HepG2 (cell line): ENCODE results near the gene LSMEM2. TPM values are rescaled to one million over a fixed set of nuclear protein-coding genes. Genes with fewer than 3 reads are reported as not detected.
A peak's percentile ranks its signal among the peaks of the same experiment; 100 is the strongest.

Experiments used
- AKAP8 ChIP-seq: sonication (generic); formaldehyde crosslinking; IDR thresholded peaks from 2 replicates; pipeline ENCODE4 v1.5.1; 2020; ENCODE audit warnings: mild to moderate bottlenecking, missing genetic modification reagents
- BCL6 ChIP-seq: IDR thresholded peaks from 2 replicates; pipeline ENCODE4 v1.6.1; 2016; ENCODE audit warnings: missing genetic modification reagents, missing compliant biosample characterization
- CBFB ChIP-seq: sonication (generic); formaldehyde crosslinking; IDR thresholded peaks from 2 replicates; pipeline ENCODE4 v1.4.0; 2020; ENCODE audit warnings: missing genetic modification reagents
- DBP ChIP-seq: sonication (generic); formaldehyde crosslinking; IDR thresholded peaks from 2 replicates; pipeline ENCODE4 v1.4.0; 2020; ENCODE audit warnings: missing genetic modification reagents; ENCODE audit errors: not compliant biosample characterization
- GFI1 ChIP-seq: sonication (generic); formaldehyde crosslinking; IDR thresholded peaks from 2 replicates; pipeline ENCODE4 v1.5.0; 2020; ENCODE audit warnings: missing genetic modification reagents, mild to moderate bottlenecking, borderline replicate concordance
- GTF2F1 ChIP-seq: fragments of 150-350 bp; IDR thresholded peaks from 2 replicates; pipeline ENCODE4 v1.6.1; 2014; ENCODE audit warnings: low read length
- HBP1 ChIP-seq: IDR thresholded peaks from 2 replicates; pipeline ENCODE4 v1.6.1; 2016; ENCODE audit warnings: low read depth, control low read depth
- KLF16 ChIP-seq, 2 experiments: sonication (generic) in 1 of 2; formaldehyde crosslinking in 1 of 2; IDR thresholded peaks; 2 replicates each; pipeline versions ENCODE4 v1.6.1 to v1.8.0; 2016 to 2023; ENCODE audit warnings: missing genetic modification reagents in 2 of 2, missing compliant biosample characterization in 1 of 2
- NFAT5 ChIP-seq: sonication (generic); formaldehyde crosslinking; IDR thresholded peaks from 2 replicates; pipeline ENCODE4 v1.4.0; 2020; ENCODE audit warnings: missing genetic modification reagents
- RAD51 ChIP-seq: fragments of 450-650 bp; IDR thresholded peaks from 2 replicates; pipeline ENCODE4 v1.6.1; 2016; ENCODE audit warnings: borderline replicate concordance
- TARDBP ChIP-seq: sonication (generic); formaldehyde crosslinking; IDR thresholded peaks from 2 replicates; pipeline ENCODE4 v1.8.0; 2022; ENCODE audit warnings: mild to moderate bottlenecking, missing genetic modification reagents
- TCF12 ChIP-seq, 2 experiments: fragments of 450-650 bp in 1 of 2; sonication (generic) in 1 of 2; formaldehyde crosslinking in 1 of 2; IDR thresholded peaks; 2 replicates each; pipeline versions ENCODE4 v1.6.1 to v1.8.0; 2017 to 2022; ENCODE audit warnings: antibody characterized with exemption in 1 of 2, mild to moderate bottlenecking in 1 of 2, missing genetic modification reagents in 1 of 2, moderate library complexity in 1 of 2
- ZNF142 ChIP-seq: sonication (generic); formaldehyde crosslinking; IDR thresholded peaks from 2 replicates; pipeline ENCODE4 v1.4.0; 2020; ENCODE audit warnings: missing genetic modification reagents
- ZSCAN9 ChIP-seq: IDR thresholded peaks from 2 replicates; pipeline ENCODE4 v1.6.1; 2016; ENCODE audit warnings: borderline replicate concordance
- polyA plus RNA-seq, 8 experiments: library from polyadenylated mRNA; depleted of rRNA in 3 of 8; stranded (reverse) in 7 of 8; unstranded in 1 of 8; fragments of >200 nt; fragmentation: Illumina TruSeq in 4 of 8; extraction: Trizol in 4 of 8; gene quantifications; 2 replicates each; pipeline versions ENCODE4 v1.2.1 to v1.2.3, GENCODE V29; 2011 to 2016; ENCODE audit warnings: low read depth in 4 of 8, missing spikeins in 1 of 8, mixed read lengths in 1 of 8; ENCODE audit not compliant: insufficient read depth in 1 of 8
- total RNA-seq, 5 experiments: library from RNA; depleted of rRNA; stranded (reverse); fragments of >200 nt; fragmentation: Illumina TruSeq; extraction: Trizol; gene quantifications; 2 replicates each; pipeline ENCODE4 v1.2.3, GENCODE V29; 2016; ENCODE audit warnings: low read depth in 1 of 5

LSMEM2 gene
- total and polyA plus RNA-seq, 2 of the 13 experiments (the other 11 are each of a cell fraction or from before 2014, with no cell fraction given), result 0.07 to 0.41 TPM

- TF ChIP-seq ZSCAN9 (CRISPR knock-in tag) (peak; percentile 80; the same call in 1 of the 2 replicates), BCL6 (0 out of 2 replicates have a peak, but pooled peaks have one; percentile 13), HBP1 (CRISPR knock-in tag) (peak; percentile 49), TCF12 (IDR thresholded peaks at IDR 0.05) (no peak), TCF12 (CRISPR knock-in tag; IDR thresholded peaks at IDR 0.05) (no peak), CBFB (CRISPR knock-in tag) (peak; percentile 23; the same call in 1 of the 2 replicates), RAD51 (no peak), TARDBP (CRISPR knock-in tag) (peak; percentile 75), NFAT5 (0 out of 2 replicates have a peak, but pooled peaks have one; percentile 30), ZNF142 (no peak), GTF2F1 (no peak), DBP (CRISPR knock-in tag) (peak; percentile 80), AKAP8 (CRISPR knock-in tag) (0 out of 2 replicates have a peak, but pooled peaks have one; percentile 11), GFI1 (CRISPR knock-in tag) (peak; percentile 90), KLF16 (CRISPR knock-in tag; IDR thresholded peaks at IDR 0.05) (peak in 1 of 2 experiments; percentile 59; a peak in 2 of 4 replicates)
Measured at GRCh38 chr3:50303013-50303815, 24.3 kb downstream of the LSMEM2 start, which contains the start of gene HYAL1 (continued).
